Measurements from ENCODE around the gene ADGB. TPM values are rescaled to one million over a fixed set of nuclear protein-coding genes. Genes with fewer than 3 reads are reported as not detected.
"Not testable (repeated sequence)": the region's sequence is repeated elsewhere in the genome, so short reads cannot be mapped to it uniquely, and the experiment has no call there.

ADGB gene
- total and polyA plus RNA-seq, 4 donors: 0.23 TPM; not detected in 3

GRCh38 chr6:146851837-146852236 is 253.1 kb downstream of the ADGB start (continued):
- TF ChIP-seq CTCF (IDR thresholded peaks at IDR 0.05; ENCODE audit: low read depth, low read length, missing input control): no peak
- TF ChIP-seq EGR1 (IDR thresholded peaks at IDR 0.05; ENCODE audit: low read depth in 2 of 2): no peak
- TF ChIP-seq NR2F2 (IDR thresholded peaks at IDR 0.05): no peak
- TF ChIP-seq MAX (IDR thresholded peaks at IDR 0.05): no peak
- TF ChIP-seq FOXA2 (IDR thresholded peaks at IDR 0.05): no peak
- TF ChIP-seq RAD21 (IDR thresholded peaks at IDR 0.05): no peak

GRCh38 chr6:146854521-146855255 is 255.9 kb downstream of the ADGB start:
- not testable (repeated sequence) for H3K27me3 ChIP-seq (ENCODE audit: control insufficient read depth in 4 of 4, insufficient read depth in 4 of 4, low read length in 3 of 4); H3K4me1 ChIP-seq (ENCODE audit: control insufficient read depth in 4 of 4, insufficient read depth in 4 of 4, low read length in 3 of 4); H3K9ac ChIP-seq (ENCODE audit: low read depth in 1 of 2, low read length in 2 of 2); H3K4me3 ChIP-seq (ENCODE audit: low read depth in 1 of 3, low read length in 3 of 3); DNase-seq (ENCODE audit: low spot score); H3K36me3 ChIP-seq (ENCODE audit: control insufficient read depth in 4 of 4, insufficient read depth in 3 of 4, low read depth in 1 of 4, low read length in 3 of 4); H3K9me3 ChIP-seq (ENCODE audit: control insufficient read depth in 4 of 4, low read length in 3 of 4); H3K27ac ChIP-seq (ENCODE audit: low read depth in 1 of 2, low read length in 2 of 2)
- WGBS: 92% methylated on average over 6 of the region's 6 CpGs

- TF ChIP-seq FOXA1 (IDR thresholded peaks at IDR 0.05): no peak
- no peak for TF ChIP-seq CTCF (IDR thresholded peaks at IDR 0.05; ENCODE audit: low read depth, low read length, missing input control)
- TF ChIP-seq JUND (IDR thresholded peaks at IDR 0.05): no peak
- no peak for TF ChIP-seq SP1 (IDR thresholded peaks at IDR 0.05)
- TF ChIP-seq NR2F2 (IDR thresholded peaks at IDR 0.05): no peak
- no peak for TF ChIP-seq ZBTB33 (IDR thresholded peaks at IDR 0.05)
- TF ChIP-seq REST (IDR thresholded peaks at IDR 0.05): no peak
- no peak for TF ChIP-seq HNF4A (conservative IDR thresholded peaks at IDR 0.05)
- no peak for TF ChIP-seq FOXA2 (IDR thresholded peaks at IDR 0.05)
- TF ChIP-seq ATF3 (IDR thresholded peaks at IDR 0.05): no peak
- TF ChIP-seq EGR1 (IDR thresholded peaks at IDR 0.05; ENCODE audit: low read depth in 2 of 2): no peak
- no peak for TF ChIP-seq RAD21 (IDR thresholded peaks at IDR 0.05)
- no peak for TF ChIP-seq HNF4G (IDR thresholded peaks at IDR 0.05)
- Histone ChIP-seq H3K4me3 (ENCODE audit: low read depth in 1 of 3, low read length in 3 of 3) (no peak overlapping the region), H3K36me3 (ENCODE audit: control insufficient read depth in 4 of 4, insufficient read depth in 3 of 4, low read depth in 1 of 4, low read length in 3 of 4) (no peaks in the 10 kb centered on the region), H3K27me3 (ENCODE audit: control insufficient read depth in 4 of 4, insufficient read depth in 4 of 4, low read length in 3 of 4) (no peaks in the 10 kb centered on the region), H3K9me3 (ENCODE audit: control insufficient read depth in 4 of 4, low read length in 3 of 4) (no peaks in the 10 kb centered on the region), H3K9ac (ENCODE audit: low read depth in 1 of 2, low read length in 2 of 2) (no peak overlapping the region), H3K27ac (ENCODE audit: low read depth in 1 of 2, low read length in 2 of 2) (no peak overlapping the region), H3K4me1 (ENCODE audit: control insufficient read depth in 4 of 4, insufficient read depth in 4 of 4, low read length in 3 of 4) (peaks cover 0 to 13% (median 9%) of the 10 kb centered on the region in 4 donors)
- WGBS: 92% methylated on average over 1 of the region's 1 CpG
- DNase-seq (ENCODE audit: low spot score): no peak
These were observed 257.1 kb downstream of the ADGB start for GRCh38 chr6:146855889-146856288.
